ENCODE measurements around the gene SPRED3. TPM values are rescaled to one million over a fixed set of nuclear protein-coding genes. Genes with fewer than 3 reads are reported as not detected.

Gene SPRED3
- polyA plus RNA-seq, 1 donor from 2014 or later = 4.9 TPM

- H3K4me2 ChIP-seq (ENCODE audit: low read length) = no peak overlapping the region
- no peaks in the 10 kb centered on the region for H3F3A ChIP-seq (ENCODE audit: insufficient read depth, low read length, poor library complexity, severe bottlenecking)
- H3K9me2 ChIP-seq (ENCODE audit: insufficient read depth, low read length) = no peaks in the 10 kb centered on the region
- H4K20me1 ChIP-seq (ENCODE audit: insufficient read depth) = no peaks in the 10 kb centered on the region
- no peaks in the 10 kb centered on the region for H3K27me3 ChIP-seq (ENCODE audit: insufficient read depth, low read depth, low read length)
- H3K9ac ChIP-seq (ENCODE audit: low read length) = no peak overlapping the region
- no peaks in the 10 kb centered on the region for H3K9me3 ChIP-seq (ENCODE audit: low read length)
- no peak overlapping the region for H3K4me3 ChIP-seq (ENCODE audit: low read length)
- no peak overlapping the region for H2AFZ ChIP-seq (ENCODE audit: low read depth, low read length)
- H3K27ac ChIP-seq (ENCODE audit: low read length) = no peak overlapping the region
- H3K79me2 ChIP-seq (replicated peaks; ENCODE audit: insufficient read depth, low read length) = peaks cover 19% of the 10 kb centered on the region
- no peaks in the 10 kb centered on the region for H3K36me3 ChIP-seq (ENCODE audit: insufficient read depth, low read length)
- TF ChIP-seq TAF1 (IDR thresholded peaks at IDR 0.05; ENCODE audit: low read depth) (no peak), CTCF (IDR thresholded peaks at IDR 0.05; ENCODE audit: poor library complexity, severe bottlenecking) (no peak), SMC3 (conservative IDR thresholded peaks at IDR 0.05; ENCODE audit: poor library complexity) (no peak), POLR2AphosphoS5 (IDR thresholded peaks at IDR 0.05) (no peak)
These were observed 9.6 kb upstream of the SPRED3 start for GRCh38 chr19:38378866-38379265.

- H3K4me3 ChIP-seq (ENCODE audit: low read length) = no peak overlapping the region
- H3F3A ChIP-seq (ENCODE audit: insufficient read depth, low read length, poor library complexity, severe bottlenecking) = no peaks in the 10 kb centered on the region
- H3K27ac ChIP-seq (ENCODE audit: low read length) = no peak overlapping the region
- H4K20me1 ChIP-seq (ENCODE audit: insufficient read depth) = no peaks in the 10 kb centered on the region
- peaks cover 9% of the 10 kb centered on the region for H3K79me2 ChIP-seq (replicated peaks; ENCODE audit: insufficient read depth, low read length)
- no peaks in the 10 kb centered on the region for H3K27me3 ChIP-seq (ENCODE audit: insufficient read depth, low read depth, low read length)
- no peak overlapping the region for H2AFZ ChIP-seq (ENCODE audit: low read depth, low read length)
- no peak overlapping the region for H3K4me2 ChIP-seq (ENCODE audit: low read length)
- H3K9me3 ChIP-seq (ENCODE audit: low read length) = no peaks in the 10 kb centered on the region
- H3K9ac ChIP-seq (ENCODE audit: low read length) = no peak overlapping the region
- H3K9me2 ChIP-seq (ENCODE audit: insufficient read depth, low read length) = no peaks in the 10 kb centered on the region
- TF ChIP-seq TAF1 (IDR thresholded peaks at IDR 0.05; ENCODE audit: low read depth) (no peak), SMC3 (conservative IDR thresholded peaks at IDR 0.05; ENCODE audit: poor library complexity) (no peak), RAD21 (conservative IDR thresholded peaks at IDR 0.05) (no peak), MXI1 (conservative IDR thresholded peaks at IDR 0.05; ENCODE audit: poor library complexity, severe bottlenecking) (no peak), REST (IDR thresholded peaks at IDR 0.05; ENCODE audit: borderline replicate concordance) (no peak), POLR2AphosphoS5 (IDR thresholded peaks at IDR 0.05) (no peak), EP300 (conservative IDR thresholded peaks at IDR 0.05; ENCODE audit: poor library complexity, severe bottlenecking) (no peak), EZH2 (IDR thresholded peaks at IDR 0.05; ENCODE audit: borderline replicate concordance, insufficient read depth, low read length, poor library complexity, severe bottlenecking) (no peak), CTCF (IDR thresholded peaks at IDR 0.05; ENCODE audit: poor library complexity, severe bottlenecking) (no peak)
- no peaks in the 10 kb centered on the region for H3K36me3 ChIP-seq (ENCODE audit: insufficient read depth, low read length)
These were observed 7.4 kb upstream of the SPRED3 start for GRCh38 chr19:38381138-38381537.

Measured in neural cell (in vitro differentiated cells).